Measurements from ENCODE around the gene CPAMD8. TPM values are rescaled to one million over a fixed set of nuclear protein-coding genes. Genes with fewer than 3 reads are reported as not detected.
"Not testable (repeated sequence)": the region's sequence is repeated elsewhere in the genome, so short reads cannot be mapped to it uniquely, and the experiment has no call there.

Gene CPAMD8
- total RNA-seq, 1 experiment from 2014 or later: 0.20 TPM

DNA sequence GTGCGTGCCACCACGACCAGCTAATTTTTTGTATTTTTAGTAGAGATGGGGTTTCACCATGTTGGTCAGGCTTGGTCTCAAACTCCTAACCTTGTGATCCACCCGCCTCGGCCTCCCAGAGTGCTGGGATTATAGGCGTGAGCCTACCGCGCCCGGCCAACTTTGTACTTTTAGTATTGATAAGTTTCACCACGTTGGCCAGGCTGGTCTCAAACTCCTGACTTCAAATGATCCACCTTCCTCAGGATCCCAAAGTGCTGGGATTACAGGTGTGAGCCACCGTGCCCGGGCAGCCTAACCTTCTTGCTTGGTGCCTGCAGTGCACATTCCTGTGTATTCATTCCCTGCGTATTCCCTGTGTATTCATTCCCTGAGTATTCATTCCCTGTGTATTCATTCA lies 88.8 kb downstream of the CPAMD8 start:
- ATAC-seq; H3K79me2 ChIP-seq (ENCODE audit: insufficient read depth, low read length); H3K27me3 ChIP-seq (ENCODE audit: insufficient read depth, low read length); CTCF ChIA-PET; H3K9me2 ChIP-seq (ENCODE audit: insufficient read depth); intact Hi-C loops (cut with micrococcal nuclease); H3K9ac ChIP-seq (ENCODE audit: low read length); H3K27ac ChIP-seq (ENCODE audit: low read depth, low read length); BruUV-seq (replicated peaks); H3K4me3 ChIP-seq (replicated peaks in 1 of 2; ENCODE audit: low read depth in 1 of 2, low read length in 2 of 2); DNase-seq (ENCODE audit: low read depth, low spot score); H3K4me2 ChIP-seq (ENCODE audit: low read length); H2AFZ ChIP-seq (ENCODE audit: low read depth, low read length, poor library complexity, severe bottlenecking); POLR2A ChIA-PET; H3K4me1 ChIP-seq (ENCODE audit: control insufficient read depth in 1 of 2, insufficient read depth in 2 of 2, low read length in 2 of 2); H4K20me1 ChIP-seq (ENCODE audit: insufficient read depth); H3K36me3 ChIP-seq (ENCODE audit: control insufficient read depth in 1 of 2, insufficient read depth in 2 of 2, low read length in 2 of 2): not testable (repeated sequence)
- H3K9me3 ChIP-seq (ENCODE audit: control insufficient read depth in 1 of 2, insufficient read depth in 1 of 2, low read depth in 1 of 2, low read length in 2 of 2): peaks cover 5 to 11% of the 10 kb centered on the region in 2 experiments; a peak in 2 of 4 replicates
- RAD21 ChIA-PET (ENCODE audit: low non-redundant PET in 1 of 2, low total read pairs in 2 of 2, uncharacterized antibody in 2 of 2, unreplicated experiment in 2 of 2): interaction anchor here in 1 of 2 experiments (0.6 kb wide), 1 partner anchor 951 kb away, joined by 4 read pairs; no protein-coding TSS in a partner anchor

DNA sequence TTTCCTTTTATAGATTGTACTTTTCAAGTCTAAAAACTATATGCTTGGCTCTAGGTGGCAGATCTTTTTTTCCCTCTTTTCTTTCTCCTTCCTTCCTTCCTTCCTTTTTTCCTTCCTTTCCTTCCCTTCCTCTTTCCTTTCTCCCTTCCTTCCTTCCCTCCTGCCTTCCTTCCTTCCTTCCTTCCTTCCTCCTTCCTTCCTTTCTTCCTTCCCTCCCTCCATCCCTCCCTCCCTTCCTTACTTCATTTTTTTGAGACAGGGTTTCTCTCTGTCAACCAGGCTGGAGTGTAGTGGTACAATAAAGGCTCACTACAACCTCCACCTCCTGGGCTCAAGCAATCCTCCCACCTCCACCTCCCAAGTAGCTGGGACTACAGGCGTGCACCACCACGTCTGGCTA lies 89.7 kb downstream of the CPAMD8 start:
- Histone ChIP-seq H4K20me1 (ENCODE audit: insufficient read depth) (no peaks in the 10 kb centered on the region), H3K79me2 (ENCODE audit: insufficient read depth, low read length) (no peaks in the 10 kb centered on the region), H3K9me2 (ENCODE audit: insufficient read depth) (no peaks in the 10 kb centered on the region), H3K9ac (ENCODE audit: low read length) (no peak overlapping the region), H2AFZ (ENCODE audit: low read depth, low read length, poor library complexity, severe bottlenecking) (no peak overlapping the region), H3K36me3 (ENCODE audit: control insufficient read depth in 1 of 2, insufficient read depth in 2 of 2, low read length in 2 of 2) (no peaks in the 10 kb centered on the region), H3K4me2 (ENCODE audit: low read length) (no peak overlapping the region), H3K4me3 (replicated peaks in 1 of 2; ENCODE audit: low read depth in 1 of 2, low read length in 2 of 2) (no peak overlapping the region), H3K27me3 (ENCODE audit: insufficient read depth, low read length) (no peaks in the 10 kb centered on the region), H3K9me3 (ENCODE audit: control insufficient read depth in 1 of 2, insufficient read depth in 1 of 2, low read depth in 1 of 2, low read length in 2 of 2) (peaks cover 5 to 11% of the 10 kb centered on the region in 2 experiments; a peak in 2 of 4 replicates), H3K27ac (ENCODE audit: low read depth, low read length) (no peak overlapping the region), H3K4me1 (ENCODE audit: control insufficient read depth in 1 of 2, insufficient read depth in 2 of 2, low read length in 2 of 2) (no peaks in the 10 kb centered on the region)
- no peak for ATAC-seq
- CTCF ChIA-PET: no interaction called here
- POLR2A ChIA-PET: no interaction called here
- no TSS peak for BruUV-seq (replicated peaks)
- no peak for DNase-seq (ENCODE audit: low read depth, low spot score)
- TF ChIP-seq EZH2phosphoT487 (IDR thresholded peaks at IDR 0.05; ENCODE audit: borderline replicate concordance) (no peak), RAD21 (IDR thresholded peaks at IDR 0.05; ENCODE audit: low read depth) (no peak), ELF1 (IDR thresholded peaks at IDR 0.05; ENCODE audit: borderline replicate concordance, low read depth) (no peak), ZNF274 (IDR thresholded peaks at IDR 0.05; ENCODE audit: low read depth, low read length) (no peak), YY1 (IDR thresholded peaks at IDR 0.05; ENCODE audit: extremely low read depth, insufficient replicate concordance, low read depth, low read length) (no peak), CTCF (IDR thresholded peaks at IDR 0.05 in 2 of 3, conservative IDR thresholded peaks at IDR 0.05 in 1 of 3; ENCODE audit: borderline replicate concordance in 1 of 3, insufficient read depth in 1 of 3, low read depth in 2 of 3, low read length in 2 of 3) (no peak), ZBTB33 (IDR thresholded peaks at IDR 0.05; ENCODE audit: extremely low read depth, insufficient replicate concordance, low read length) (no peak), POLR2AphosphoS5 (IDR thresholded peaks at IDR 0.05; ENCODE audit: low read depth, low read length) (no peak), FOSL1 (IDR thresholded peaks at IDR 0.05; ENCODE audit: low read depth) (no peak), SP1 (IDR thresholded peaks at IDR 0.05; ENCODE audit: low read depth) (no peak), SRF (IDR thresholded peaks at IDR 0.05; ENCODE audit: low read depth) (no peak)
- intact Hi-C loops (cut with micrococcal nuclease): no loop called here
- RAD21 ChIA-PET (ENCODE audit: low non-redundant PET in 1 of 2, low total read pairs in 2 of 2, uncharacterized antibody in 2 of 2, unreplicated experiment in 2 of 2): no interaction called here
